Nephron progenitor cell (in vitro differentiated cells): ENCODE data around the gene TMEM117.
A peak's percentile ranks its signal among the peaks of the same experiment; 100 is the strongest.

ENCODE experiments used
- DNase-seq: peaks from one replicate; pipeline ENCODE4 v3.0.0; 2021
- H3K27ac Mint-ChIP-seq: 2 replicates; pipeline ENCODE4 v1.8.0; 2021; ENCODE audit warnings: mild to moderate bottlenecking, moderate library complexity, mixed read lengths
- H3K27me3 Mint-ChIP-seq: 2 replicates; pipeline ENCODE4 v1.8.0; 2021; ENCODE audit warnings: mild to moderate bottlenecking, low read depth, mixed read lengths; ENCODE audit not compliant: poor library complexity
- H3K36me3 Mint-ChIP-seq: 2 replicates; pipeline ENCODE4 v1.8.0; 2021; ENCODE audit warnings: low read depth, mixed read lengths
- H3K4me1 Mint-ChIP-seq: 2 replicates; pipeline ENCODE4 v1.8.0; 2021; ENCODE audit warnings: mixed read lengths
- H3K4me3 Mint-ChIP-seq: 2 replicates; pipeline ENCODE4 v1.8.0; 2021; ENCODE audit warnings: mild to moderate bottlenecking, moderate library complexity, mixed read lengths
- H3K9me3 Mint-ChIP-seq: 2 replicates; pipeline ENCODE4 v1.8.0; 2021; ENCODE audit warnings: mild to moderate bottlenecking, moderate library complexity, mixed read lengths
- CTCF ChIP-seq: fragments of 200-600 bp; sonication (generic); IDR thresholded peaks from 2 replicates; pipeline ENCODE4 v1.5.0; 2021; ENCODE audit warnings: antibody characterized with exemption

Gene TMEM117

GRCh38 chr12:44389038-44389437 lies 553.2 kb downstream of the TMEM117 start:
- Mint-ChIP-seq H3K27ac (no peak overlapping the region), H3K9me3 (no peaks in the 10 kb centered on the region), H3K27me3 (peaks cover under 1% of the 10 kb centered on the region), H3K4me3 (no peak overlapping the region), H3K4me1 (peaks cover 11% of the 10 kb centered on the region), H3K36me3 (no peaks in the 10 kb centered on the region)
- no peak for TF ChIP-seq CTCF
- no peak for DNase-seq

GRCh38 chr12:44389896-44390295 lies 554.0 kb downstream of the TMEM117 start:
- no peak for DNase-seq
- no peaks in the 10 kb centered on the region for H3K27me3 Mint-ChIP-seq
- H3K4me3 Mint-ChIP-seq: no peak overlapping the region
- peaks cover 2% of the 10 kb centered on the region for H3K4me1 Mint-ChIP-seq
- no peak for TF ChIP-seq CTCF
- no peaks in the 10 kb centered on the region for H3K9me3 Mint-ChIP-seq
- no peaks in the 10 kb centered on the region for H3K36me3 Mint-ChIP-seq
- no peak overlapping the region for H3K27ac Mint-ChIP-seq

GRCh38 chr12:44397631-44398030 lies 561.8 kb downstream of the TMEM117 start:
- Mint-ChIP-seq H3K27me3 (no peaks in the 10 kb centered on the region), H3K9me3 (no peaks in the 10 kb centered on the region), H3K36me3 (no peaks in the 10 kb centered on the region), H3K27ac (no peak overlapping the region), H3K4me3 (no peak overlapping the region), H3K4me1 (no peaks in the 10 kb centered on the region)
- no peak for DNase-seq
- TF ChIP-seq CTCF: no peak

- no peaks in the 10 kb centered on the region for H3K9me3 Mint-ChIP-seq
Measured at GRCh38 chr12:44403185-44403584, 567.3 kb downstream of the TMEM117 start.

GRCh38 chr12:44405297-44405696 lies 569.4 kb downstream of the TMEM117 start:
- H3K36me3 Mint-ChIP-seq: no peaks in the 10 kb centered on the region
- H3K9me3 Mint-ChIP-seq: no peaks in the 10 kb centered on the region
- no peaks in the 10 kb centered on the region for H3K27me3 Mint-ChIP-seq
- H3K4me3 Mint-ChIP-seq: no peak overlapping the region
- no peak for TF ChIP-seq CTCF
- no peak for DNase-seq
- no peak overlapping the region for H3K27ac Mint-ChIP-seq
- no peaks in the 10 kb centered on the region for H3K4me1 Mint-ChIP-seq

More at GRCh38 chr12:44403185-44403584, 567.3 kb downstream of the TMEM117 start:
- Mint-ChIP-seq H3K36me3 (no peaks in the 10 kb centered on the region), H3K4me1 (no peaks in the 10 kb centered on the region), H3K27ac (no peak overlapping the region), H3K27me3 (no peaks in the 10 kb centered on the region), H3K4me3 (no peak overlapping the region)
- DNase-seq: no peak
- no peak for TF ChIP-seq CTCF

- Mint-ChIP-seq H3K27ac (peak overlapping the region; percentile 10), H3K9me3 (no peaks in the 10 kb centered on the region), H3K36me3 (no peaks in the 10 kb centered on the region), H3K4me3 (no peak overlapping the region), H3K4me1 (no peaks in the 10 kb centered on the region), H3K27me3 (peaks cover 3% of the 10 kb centered on the region)
- no peak for DNase-seq
- no peak for TF ChIP-seq CTCF
Measured at GRCh38 chr12:44422559-44422958, 586.7 kb downstream of the TMEM117 start.
